Stimulated activated CD4-positive, alpha-beta T cell treated with anti-CD3 and anti-CD28 coated beads, Interleukin-12 subunit alpha, Interleukin-12 subunit beta, amount 100 ng/mL, for 4 hours (primary cell): Measurements from ENCODE around the gene ACAA2.

Source experiments
- DNase-seq: peaks from one replicate; pipeline ENCODE4 v3.0.0-alpha.2; 2020

The ACAA2 gene

GRCh38 chr18:49734836-49735235 lies 78.5 kb downstream of the ACAA2 start:
- DNase-seq: no peak

GRCh38 chr18:49733896-49734585 lies 79.3 kb downstream of the ACAA2 start:
- no peak for DNase-seq

DNA sequence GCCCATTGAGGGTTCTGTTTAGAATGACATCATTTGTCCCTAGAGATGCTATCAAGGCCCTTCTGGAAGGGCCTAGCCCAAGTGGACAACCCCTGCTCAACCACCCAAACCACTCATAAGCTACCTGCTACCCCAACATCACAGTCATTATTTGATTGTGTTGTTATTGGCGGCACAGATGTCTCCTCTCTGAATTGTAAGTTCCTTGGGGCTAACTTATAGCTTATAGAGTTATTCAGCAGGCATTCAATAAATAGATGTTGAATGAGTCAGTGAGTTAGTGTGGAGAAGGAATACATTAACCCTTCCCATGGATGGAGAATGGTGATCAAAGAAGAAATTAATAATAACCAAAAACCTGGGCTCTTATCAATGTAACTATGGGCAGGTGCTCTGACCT lies 80.0 kb downstream of the ACAA2 start:
- no peak for DNase-seq
